WI38 (cell line): Measurements from ENCODE around the gene SPNS3.

Experiments
- H3K4me3 ChIP-seq: 2 replicates; pipeline ENCODE4 v1.5.1; 2011; ENCODE audit warnings: low read depth, mild to moderate bottlenecking, control low read depth, low read length
- TF ChIP-seq, protein P1 (sequence below): IDR thresholded peaks from 2 replicates; pipeline ENCODE4 v1.5.1; 2012; ENCODE audit warnings: low read depth, mild to moderate bottlenecking, control low read depth, low read length

The SPNS3 gene

DNA sequence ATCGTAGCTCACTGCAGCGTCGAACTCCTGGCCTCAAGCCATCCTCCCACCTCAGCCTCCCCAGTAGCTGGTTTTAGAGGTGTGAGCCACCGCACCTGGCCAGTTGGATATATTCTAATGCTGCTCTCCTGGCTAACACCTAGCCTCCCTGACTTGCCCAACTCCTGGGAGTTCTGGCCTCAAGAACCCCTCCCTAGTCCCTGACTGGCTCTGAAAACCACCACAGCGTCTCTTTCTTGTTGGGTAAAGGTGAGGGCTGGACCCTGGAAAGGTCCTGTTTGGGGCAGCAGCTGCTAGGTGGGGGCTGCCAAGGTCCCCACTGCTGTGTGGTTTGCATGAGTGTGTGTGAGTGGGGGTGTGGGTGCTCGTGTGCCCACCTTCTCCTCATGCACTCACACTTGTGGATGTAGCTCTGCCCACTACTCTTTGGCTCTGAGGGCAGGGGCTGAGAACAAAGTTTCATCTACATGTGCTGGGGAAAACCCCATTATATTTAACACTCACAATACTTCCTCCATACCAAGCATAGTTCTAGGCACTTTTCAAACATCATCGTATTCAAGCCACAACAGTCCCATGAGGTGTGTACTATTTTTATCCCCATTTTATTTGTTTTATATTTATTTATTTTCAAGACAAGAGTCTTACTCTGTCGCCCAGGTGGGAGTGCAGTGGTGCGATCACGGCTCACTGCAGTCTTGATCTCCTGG lies 7.1 kb upstream of the SPNS3 start:
- H3K4me3 ChIP-seq = no peak overlapping the region
- TF ChIP-seq, protein P1, sequence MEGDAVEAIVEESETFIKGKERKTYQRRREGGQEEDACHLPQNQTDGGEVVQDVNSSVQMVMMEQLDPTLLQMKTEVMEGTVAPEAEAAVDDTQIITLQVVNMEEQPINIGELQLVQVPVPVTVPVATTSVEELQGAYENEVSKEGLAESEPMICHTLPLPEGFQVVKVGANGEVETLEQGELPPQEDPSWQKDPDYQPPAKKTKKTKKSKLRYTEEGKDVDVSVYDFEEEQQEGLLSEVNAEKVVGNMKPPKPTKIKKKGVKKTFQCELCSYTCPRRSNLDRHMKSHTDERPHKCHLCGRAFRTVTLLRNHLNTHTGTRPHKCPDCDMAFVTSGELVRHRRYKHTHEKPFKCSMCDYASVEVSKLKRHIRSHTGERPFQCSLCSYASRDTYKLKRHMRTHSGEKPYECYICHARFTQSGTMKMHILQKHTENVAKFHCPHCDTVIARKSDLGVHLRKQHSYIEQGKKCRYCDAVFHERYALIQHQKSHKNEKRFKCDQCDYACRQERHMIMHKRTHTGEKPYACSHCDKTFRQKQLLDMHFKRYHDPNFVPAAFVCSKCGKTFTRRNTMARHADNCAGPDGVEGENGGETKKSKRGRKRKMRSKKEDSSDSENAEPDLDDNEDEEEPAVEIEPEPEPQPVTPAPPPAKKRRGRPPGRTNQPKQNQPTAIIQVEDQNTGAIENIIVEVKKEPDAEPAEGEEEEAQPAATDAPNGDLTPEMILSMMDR = no peak

DNA sequence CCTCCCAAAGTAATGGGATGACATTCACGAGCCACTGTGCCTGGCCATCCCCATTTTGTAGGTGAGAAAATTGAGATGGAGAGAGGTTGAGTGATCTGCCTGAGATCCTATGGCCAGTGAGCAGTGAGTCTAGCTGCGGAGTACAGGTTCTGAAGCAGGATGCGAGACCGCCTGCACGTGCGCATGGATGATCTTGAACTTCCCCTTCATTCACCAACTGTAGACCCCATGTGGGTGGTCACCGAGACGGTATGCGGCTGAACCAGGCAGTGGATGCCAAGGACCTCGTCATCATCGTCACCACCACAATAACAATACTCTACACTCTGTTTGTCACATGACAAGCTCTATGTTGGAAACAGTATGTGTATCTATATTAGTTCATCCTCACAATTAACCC lies 6.2 kb upstream of the SPNS3 start:
- H3K4me3 ChIP-seq = no peak overlapping the region
- TF ChIP-seq, protein P1 = no peak

GRCh38 chr17:4436381-4436780 lies 2.6 kb downstream of the SPNS3 start:
- TF ChIP-seq, protein P1 = no peak
- no peak overlapping the region for H3K4me3 ChIP-seq

DNA sequence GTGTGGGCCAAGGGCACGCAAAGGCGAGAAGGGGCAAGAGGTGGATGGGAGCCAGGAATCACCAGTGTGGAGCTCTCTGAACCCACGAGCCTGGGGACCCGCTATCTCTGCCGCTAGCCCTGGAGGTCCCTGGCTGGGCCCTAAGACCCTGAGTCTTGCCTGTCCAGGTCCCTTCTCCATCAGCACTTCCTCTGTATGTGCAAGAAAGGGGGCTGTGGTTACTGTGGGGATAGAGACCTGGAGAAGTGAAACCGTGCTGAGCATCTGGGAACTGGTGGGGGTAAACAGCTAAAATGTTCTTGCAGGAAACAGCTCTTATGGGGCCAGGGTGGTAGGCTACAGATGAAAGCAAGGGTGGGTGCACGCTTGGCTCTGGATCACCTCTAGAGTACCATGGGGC lies 3.1 kb downstream of the SPNS3 start:
- TF ChIP-seq, protein P1 = no peak
- H3K4me3 ChIP-seq = no peak overlapping the region

- TF ChIP-seq, protein P1 = no peak
- no peak overlapping the region for H3K4me3 ChIP-seq
Measured at GRCh38 chr17:4438162-4438944, 4.6 kb downstream of the SPNS3 start.

DNA sequence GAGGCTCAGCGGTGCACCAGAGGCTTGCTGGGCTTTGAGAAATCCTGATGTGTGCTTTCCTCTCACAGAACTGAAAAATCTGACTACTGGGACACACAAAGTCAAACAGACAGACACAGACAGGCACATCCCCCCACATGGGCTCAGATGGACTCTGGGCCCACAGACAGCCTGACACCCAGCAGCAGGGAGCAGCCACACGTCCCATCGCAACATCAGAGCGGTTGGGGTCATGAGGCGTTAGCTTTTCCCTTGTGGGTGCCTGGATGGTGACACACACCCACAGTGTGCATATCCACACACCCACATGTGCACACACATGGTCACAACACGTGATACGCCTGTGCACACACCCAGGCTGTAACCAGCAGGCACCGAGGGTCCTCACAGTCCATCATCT lies 6.3 kb downstream of the SPNS3 start:
- no peak overlapping the region for H3K4me3 ChIP-seq
- TF ChIP-seq, protein P1 = no peak
